Fibroblast of skin of right quadriceps (primary cell): ENCODE data around the gene RNF181.
"Not testable (repeated sequence)": the region's sequence is repeated elsewhere in the genome, so short reads cannot be mapped to it uniquely, and the experiment has no call there.

Experiments used
- DNase-seq: peaks from one replicate; pipeline ENCODE4 v3.0.0-alpha.2; 2013

The RNF181 gene

GRCh38 chr2:85577386-85578242, 17.9 kb upstream of the RNF181 start, which contains the start of gene VAMP8:
Gene VAMP8, plus strand, starts transcription at chr2:85577586. Its CDS starts 61 bp downstream, at chr2:85577647.
- DNase-seq = no peak

- no peak for DNase-seq
Observed at GRCh38 chr2:85578243-85579180, 17.0 kb upstream of the RNF181 start.

GRCh38 chr2:85579266-85579935, 16.1 kb upstream of the RNF181 start:
- no peak for DNase-seq

- no peak for DNase-seq
Observed at GRCh38 chr2:85580206-85580605, 15.3 kb upstream of the RNF181 start.

GRCh38 chr2:85582492-85582891, 13.1 kb upstream of the RNF181 start:
- DNase-seq = no peak

GRCh38 chr2:85583667-85584353, 11.7 kb upstream of the RNF181 start:
- DNase-seq = no peak

- peak; percentile 22 for DNase-seq
Observed at GRCh38 chr2:85584354-85584856, 11.1 kb upstream of the RNF181 start, which contains the start of gene VAMP5. Gene VAMP5, plus strand, starts transcription at chr2:85584431. Its CDS starts 60 bp downstream, at chr2:85584491.

GRCh38 chr2:85584857-85585780, 10.4 kb upstream of the RNF181 start:
- peak; percentile 67 for DNase-seq

GRCh38 chr2:85585781-85586105, 9.8 kb upstream of the RNF181 start:
- peak; percentile 83 for DNase-seq

GRCh38 chr2:85588236-85588635, 7.3 kb upstream of the RNF181 start:
- DNase-seq = no peak

GRCh38 chr2:85588645-85589044, 6.9 kb upstream of the RNF181 start:
- DNase-seq = no peak

GRCh38 chr2:85589181-85589580, 6.4 kb upstream of the RNF181 start:
- no peak for DNase-seq

GRCh38 chr2:85589982-85590791, 5.4 kb upstream of the RNF181 start:
- DNase-seq = peak; percentile 77

GRCh38 chr2:85590950-85591349, 4.6 kb upstream of the RNF181 start:
- no peak for DNase-seq

GRCh38 chr2:85591563-85591962, 4.0 kb upstream of the RNF181 start:
- DNase-seq = no peak

- not testable (repeated sequence) for DNase-seq
Observed at GRCh38 chr2:85592299-85592698, 3.2 kb upstream of the RNF181 start.

- DNase-seq = no peak
Observed at GRCh38 chr2:85593023-85593422, 2.5 kb upstream of the RNF181 start.

GRCh38 chr2:85594715-85595300, 737 bp upstream of the RNF181 start:
- no peak for DNase-seq

GRCh38 chr2:85596026-85596333, 435 bp downstream of the RNF181 start:
- no peak for DNase-seq
